Activated CD4-positive, alpha-beta T cell treated with anti-CD3 and anti-CD28 coated beads, Interleukin-2, amount 50 U/mL, for 48 hours (primary cell): ENCODE results near the gene HS3ST3A1.

ENCODE experiments used
- DNase-seq, 2 experiments: peaks; one replicate each; pipeline ENCODE4 v3.0.0-alpha.2; 2020

Gene HS3ST3A1

GRCh38 chr17:13598353-13599167 lies 3.2 kb downstream of the HS3ST3A1 start:
- DNase-seq, result no peak

GRCh38 chr17:13597723-13598347 lies 3.9 kb downstream of the HS3ST3A1 start:
- peak in 1 of 2 experiments; percentile 30 for DNase-seq

GRCh38 chr17:13596241-13596923 lies 5.3 kb downstream of the HS3ST3A1 start:
- no peak for DNase-seq

- DNase-seq, result no peak
Observed at GRCh38 chr17:13595599-13595899, 6.2 kb downstream of the HS3ST3A1 start.

GRCh38 chr17:13594762-13595598 lies 6.7 kb downstream of the HS3ST3A1 start:
- peak; percentile 74 to 83 for DNase-seq

GRCh38 chr17:13594310-13594709 lies 7.4 kb downstream of the HS3ST3A1 start:
- no peak for DNase-seq

GRCh38 chr17:13593757-13594156 lies 8.0 kb downstream of the HS3ST3A1 start:
- DNase-seq, result no peak

GRCh38 chr17:13593021-13593751 lies 8.5 kb downstream of the HS3ST3A1 start:
- no peak for DNase-seq

- DNase-seq, result no peak
Observed at GRCh38 chr17:13592427-13592826, 9.3 kb downstream of the HS3ST3A1 start.

- no peak for DNase-seq
Observed at GRCh38 chr17:13590441-13590840, 11.3 kb downstream of the HS3ST3A1 start.

- no peak for DNase-seq
Observed at GRCh38 chr17:13589658-13590057, 12.1 kb downstream of the HS3ST3A1 start.

- DNase-seq, result no peak
Observed at GRCh38 chr17:13587487-13588338, 14.0 kb downstream of the HS3ST3A1 start.

- DNase-seq, result no peak
Observed at GRCh38 chr17:13584701-13585080, 17.0 kb downstream of the HS3ST3A1 start.

- no peak for DNase-seq
Observed at GRCh38 chr17:13583996-13584700, 17.6 kb downstream of the HS3ST3A1 start.

- no peak for DNase-seq
Observed at GRCh38 chr17:13582776-13583547, 18.8 kb downstream of the HS3ST3A1 start.

- no peak for DNase-seq
Observed at GRCh38 chr17:13581925-13582324, 19.8 kb downstream of the HS3ST3A1 start.

- no peak for DNase-seq
Observed at GRCh38 chr17:13580790-13581189, 20.9 kb downstream of the HS3ST3A1 start.

GRCh38 chr17:13576661-13577526 lies 24.8 kb downstream of the HS3ST3A1 start:
- no peak for DNase-seq

GRCh38 chr17:13575922-13576419 lies 25.8 kb downstream of the HS3ST3A1 start:
- no peak for DNase-seq
